ENCODE results near the gene TRIM52. TPM values are rescaled to one million over a fixed set of nuclear protein-coding genes. Genes with fewer than 3 reads are reported as not detected.

The TRIM52 gene
- total and polyA plus RNA-seq, 2 of the 13 experiments (the other 11 are each of a cell fraction or from before 2014, with no cell fraction given) = 7.2 to 11.6 TPM

DNA sequence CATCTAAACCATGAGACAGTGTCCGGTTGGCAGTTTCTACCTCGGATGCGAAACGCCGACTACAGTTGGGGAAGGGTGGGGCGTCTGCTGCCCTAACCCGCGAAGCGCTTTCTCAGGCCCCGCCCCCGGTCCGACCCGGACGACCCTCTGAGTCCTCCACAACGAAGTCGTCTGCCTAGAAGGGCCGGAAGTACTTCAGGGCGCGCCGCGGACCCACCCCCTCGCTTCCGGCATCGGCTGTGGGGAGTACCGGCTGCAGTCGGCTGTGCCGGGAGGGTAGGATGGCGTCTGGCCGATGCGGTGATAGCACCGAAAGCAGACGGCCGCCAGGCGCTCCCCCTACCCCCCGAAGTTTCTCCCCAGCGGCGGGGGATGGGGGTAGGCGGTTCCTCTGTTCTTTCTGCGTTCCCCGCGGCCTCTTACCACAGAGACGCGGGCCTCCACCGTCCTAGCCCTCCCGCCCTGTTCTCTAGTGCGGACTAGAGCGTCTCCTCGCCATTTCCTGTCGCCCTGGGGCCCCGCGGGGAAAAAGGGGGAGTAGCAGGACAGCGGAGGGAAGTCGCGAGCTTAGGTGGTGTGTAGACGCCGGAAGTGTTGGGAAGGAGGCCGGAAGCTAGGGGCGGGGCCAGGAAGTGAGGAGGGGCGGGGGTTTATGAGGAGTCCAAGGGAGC, 37.8 kb downstream of the TRIM52 start, which contains the start of gene TRIM41 (continued):
- TF ChIP-seq, protein P1, sequence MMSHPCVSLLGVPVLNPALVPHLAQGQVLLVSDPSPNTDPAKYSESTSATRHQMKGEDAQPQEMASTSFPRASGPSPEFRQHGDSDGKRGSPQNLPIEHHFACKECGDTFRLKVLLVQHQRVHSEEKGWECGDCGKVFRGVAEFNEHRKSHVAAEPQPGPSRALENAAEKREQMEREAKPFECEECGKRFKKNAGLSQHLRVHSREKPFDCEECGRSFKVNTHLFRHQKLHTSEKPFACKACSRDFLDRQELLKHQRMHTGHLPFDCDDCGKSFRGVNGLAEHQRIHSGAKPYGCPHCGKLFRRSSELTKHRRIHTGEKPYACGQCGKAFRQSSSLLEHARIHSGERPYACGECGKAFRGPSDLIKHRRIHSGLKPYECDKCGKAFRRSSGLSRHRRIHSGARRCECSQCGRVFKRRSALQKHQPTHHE (CRISPR knock-in tag; IDR thresholded peaks at IDR 0.05; ENCODE audit: borderline replicate concordance) = peak; percentile 91; the same call in 1 of the 2 replicates
- TF ChIP-seq SIN3B (IDR thresholded peaks at IDR 0.05; ENCODE audit: low read length) (no peak; the same call in none of the 2 replicates), ZNF232 (CRISPR knock-in tag; IDR thresholded peaks at IDR 0.05; ENCODE audit: borderline replicate concordance) (no peak; the same call in 1 of the 2 replicates), ZNF569 (CRISPR knock-in tag; IDR thresholded peaks at IDR 0.05; ENCODE audit: borderline replicate concordance) (no peak), ZMYM2 (CRISPR knock-in tag; IDR thresholded peaks at IDR 0.05) (0 out of 2 replicates have a peak, but pooled peaks have one; percentile 9), ZNF761 (CRISPR knock-in tag; conservative IDR thresholded peaks at IDR 0.05) (peak; percentile 83; the same call in 1 of the 2 replicates), NFKBIZ (CRISPR knock-in tag; IDR thresholded peaks at IDR 0.05) (no peak), AGO2 (optimal IDR thresholded peaks at IDR 0.05; ENCODE audit: low read depth, low read length) (peak; percentile 83), KMT2A (CRISPR knock-in tag; IDR thresholded peaks at IDR 0.05) (no peak), CHCHD3 (CRISPR knock-in tag; IDR thresholded peaks at IDR 0.05) (no peak), NR1H2 (CRISPR knock-in tag; IDR thresholded peaks at IDR 0.05; ENCODE audit: borderline replicate concordance, low read depth) (no peak), ZFX (CRISPR knock-in tag; IDR thresholded peaks at IDR 0.05; ENCODE audit: low read depth) (peak; percentile 79; the same call in 1 of the 2 replicates), ZNF605 (CRISPR knock-in tag; IDR thresholded peaks at IDR 0.05) (no peak; the same call in 1 of the 2 replicates), ZNF329 (CRISPR knock-in tag; IDR thresholded peaks at IDR 0.05; ENCODE audit: low read depth) (no peak), MXD4 (CRISPR knock-in tag; IDR thresholded peaks at IDR 0.05) (no peak)
- TF ChIP-seq, protein P2, sequence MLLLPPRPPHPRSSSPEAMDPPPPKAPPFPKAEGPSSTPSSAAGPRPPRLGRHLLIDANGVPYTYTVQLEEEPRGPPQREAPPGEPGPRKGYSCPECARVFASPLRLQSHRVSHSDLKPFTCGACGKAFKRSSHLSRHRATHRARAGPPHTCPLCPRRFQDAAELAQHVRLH (CRISPR knock-in tag; IDR thresholded peaks at IDR 0.05; ENCODE audit: borderline replicate concordance, low read depth) = peak; percentile 48; the same call in 1 of the 2 replicates
- TF ChIP-seq, protein P3, sequence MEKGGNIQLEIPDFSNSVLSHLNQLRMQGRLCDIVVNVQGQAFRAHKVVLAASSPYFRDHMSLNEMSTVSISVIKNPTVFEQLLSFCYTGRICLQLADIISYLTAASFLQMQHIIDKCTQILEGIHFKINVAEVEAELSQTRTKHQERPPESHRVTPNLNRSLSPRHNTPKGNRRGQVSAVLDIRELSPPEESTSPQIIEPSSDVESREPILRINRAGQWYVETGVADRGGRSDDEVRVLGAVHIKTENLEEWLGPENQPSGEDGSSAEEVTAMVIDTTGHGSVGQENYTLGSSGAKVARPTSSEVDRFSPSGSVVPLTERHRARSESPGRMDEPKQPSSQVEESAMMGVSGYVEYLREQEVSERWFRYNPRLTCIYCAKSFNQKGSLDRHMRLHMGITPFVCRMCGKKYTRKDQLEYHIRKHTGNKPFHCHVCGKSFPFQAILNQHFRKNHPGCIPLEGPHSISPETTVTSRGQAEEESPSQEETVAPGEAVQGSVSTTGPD (CRISPR knock-in tag; IDR thresholded peaks at IDR 0.05) = 0 out of 2 replicates have a peak, but pooled peaks have one; percentile 37
- TF ChIP-seq, protein P4, sequence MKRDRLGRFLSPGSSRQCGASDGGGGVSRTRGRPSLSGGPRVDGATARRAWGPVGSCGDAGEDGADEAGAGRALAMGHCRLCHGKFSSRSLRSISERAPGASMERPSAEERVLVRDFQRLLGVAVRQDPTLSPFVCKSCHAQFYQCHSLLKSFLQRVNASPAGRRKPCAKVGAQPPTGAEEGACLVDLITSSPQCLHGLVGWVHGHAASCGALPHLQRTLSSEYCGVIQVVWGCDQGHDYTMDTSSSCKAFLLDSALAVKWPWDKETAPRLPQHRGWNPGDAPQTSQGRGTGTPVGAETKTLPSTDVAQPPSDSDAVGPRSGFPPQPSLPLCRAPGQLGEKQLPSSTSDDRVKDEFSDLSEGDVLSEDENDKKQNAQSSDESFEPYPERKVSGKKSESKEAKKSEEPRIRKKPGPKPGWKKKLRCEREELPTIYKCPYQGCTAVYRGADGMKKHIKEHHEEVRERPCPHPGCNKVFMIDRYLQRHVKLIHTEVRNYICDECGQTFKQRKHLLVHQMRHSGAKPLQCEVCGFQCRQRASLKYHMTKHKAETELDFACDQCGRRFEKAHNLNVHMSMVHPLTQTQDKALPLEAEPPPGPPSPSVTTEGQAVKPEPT (CRISPR knock-in tag; IDR thresholded peaks at IDR 0.05; ENCODE audit: low read depth) = 0 out of 2 replicates have a peak, but pooled peaks have one; percentile 24
- TF ChIP-seq, protein P5, sequence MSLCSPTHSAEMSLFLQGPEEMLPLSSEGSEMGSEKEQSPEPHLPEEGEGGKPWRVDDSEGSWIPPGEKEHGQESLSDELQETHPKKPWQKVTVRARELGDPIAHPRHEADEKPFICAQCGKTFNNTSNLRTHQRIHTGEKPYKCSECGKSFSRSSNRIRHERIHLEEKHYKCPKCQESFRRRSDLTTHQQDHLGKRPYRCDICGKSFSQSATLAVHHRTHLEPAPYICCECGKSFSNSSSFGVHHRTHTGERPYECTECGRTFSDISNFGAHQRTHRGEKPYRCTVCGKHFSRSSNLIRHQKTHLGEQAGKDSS (CRISPR knock-in tag; IDR thresholded peaks at IDR 0.05; ENCODE audit: borderline replicate concordance, low read depth) = peak; percentile 80; the same call in 1 of the 2 replicates
- TF ChIP-seq, protein P6, sequence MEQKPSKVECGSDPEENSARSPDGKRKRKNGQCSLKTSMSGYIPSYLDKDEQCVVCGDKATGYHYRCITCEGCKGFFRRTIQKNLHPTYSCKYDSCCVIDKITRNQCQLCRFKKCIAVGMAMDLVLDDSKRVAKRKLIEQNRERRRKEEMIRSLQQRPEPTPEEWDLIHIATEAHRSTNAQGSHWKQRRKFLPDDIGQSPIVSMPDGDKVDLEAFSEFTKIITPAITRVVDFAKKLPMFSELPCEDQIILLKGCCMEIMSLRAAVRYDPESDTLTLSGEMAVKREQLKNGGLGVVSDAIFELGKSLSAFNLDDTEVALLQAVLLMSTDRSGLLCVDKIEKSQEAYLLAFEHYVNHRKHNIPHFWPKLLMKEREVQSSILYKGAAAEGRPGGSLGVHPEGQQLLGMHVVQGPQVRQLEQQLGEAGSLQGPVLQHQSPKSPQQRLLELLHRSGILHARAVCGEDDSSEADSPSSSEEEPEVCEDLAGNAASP (CRISPR knock-in tag; IDR thresholded peaks at IDR 0.05; ENCODE audit: borderline replicate concordance) = peak; percentile 20; the same call in 1 of the 2 replicates
- TF ChIP-seq, protein P7, sequence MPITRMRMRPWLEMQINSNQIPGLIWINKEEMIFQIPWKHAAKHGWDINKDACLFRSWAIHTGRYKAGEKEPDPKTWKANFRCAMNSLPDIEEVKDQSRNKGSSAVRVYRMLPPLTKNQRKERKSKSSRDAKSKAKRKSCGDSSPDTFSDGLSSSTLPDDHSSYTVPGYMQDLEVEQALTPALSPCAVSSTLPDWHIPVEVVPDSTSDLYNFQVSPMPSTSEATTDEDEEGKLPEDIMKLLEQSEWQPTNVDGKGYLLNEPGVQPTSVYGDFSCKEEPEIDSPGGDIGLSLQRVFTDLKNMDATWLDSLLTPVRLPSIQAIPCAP (CRISPR knock-in tag; IDR thresholded peaks at IDR 0.05; ENCODE audit: low read depth) = no peak

Measured in HepG2 (cell line).